ENCODE measurements around the gene IGHMBP2.
"Not testable (repeated sequence)": the region's sequence is repeated elsewhere in the genome, so short reads cannot be mapped to it uniquely, and the experiment has no call there.

DNA sequence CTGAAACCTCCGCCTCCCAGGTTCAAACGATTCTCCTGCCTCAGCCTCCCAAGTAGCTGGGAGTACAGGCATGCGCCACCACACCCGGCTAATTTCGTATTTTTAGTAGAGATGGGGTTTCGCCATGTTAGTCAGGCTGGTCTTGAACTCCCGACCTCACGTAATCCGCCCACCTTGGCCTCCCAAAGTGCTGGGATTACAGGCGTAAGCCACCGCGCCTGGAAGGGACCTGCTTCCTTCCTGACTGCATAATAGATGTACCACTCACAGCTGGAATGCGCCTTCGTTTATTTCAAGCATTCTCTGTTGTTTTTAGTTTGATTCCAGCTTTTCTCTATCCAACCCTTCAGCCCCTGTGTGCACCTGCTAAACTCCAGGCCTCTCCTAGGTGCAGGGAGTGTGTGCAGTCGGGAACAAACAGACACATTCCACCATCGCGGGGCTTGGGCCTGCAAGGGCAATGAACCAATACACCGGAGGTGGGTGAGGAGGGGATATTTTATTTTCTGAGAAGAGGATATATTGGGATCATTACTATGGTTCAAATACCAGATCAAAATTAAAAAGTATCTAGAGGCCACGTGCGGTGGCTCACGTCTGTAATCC is 47.2 kb upstream of the IGHMBP2 start:
- TF ChIP-seq, protein P1, sequence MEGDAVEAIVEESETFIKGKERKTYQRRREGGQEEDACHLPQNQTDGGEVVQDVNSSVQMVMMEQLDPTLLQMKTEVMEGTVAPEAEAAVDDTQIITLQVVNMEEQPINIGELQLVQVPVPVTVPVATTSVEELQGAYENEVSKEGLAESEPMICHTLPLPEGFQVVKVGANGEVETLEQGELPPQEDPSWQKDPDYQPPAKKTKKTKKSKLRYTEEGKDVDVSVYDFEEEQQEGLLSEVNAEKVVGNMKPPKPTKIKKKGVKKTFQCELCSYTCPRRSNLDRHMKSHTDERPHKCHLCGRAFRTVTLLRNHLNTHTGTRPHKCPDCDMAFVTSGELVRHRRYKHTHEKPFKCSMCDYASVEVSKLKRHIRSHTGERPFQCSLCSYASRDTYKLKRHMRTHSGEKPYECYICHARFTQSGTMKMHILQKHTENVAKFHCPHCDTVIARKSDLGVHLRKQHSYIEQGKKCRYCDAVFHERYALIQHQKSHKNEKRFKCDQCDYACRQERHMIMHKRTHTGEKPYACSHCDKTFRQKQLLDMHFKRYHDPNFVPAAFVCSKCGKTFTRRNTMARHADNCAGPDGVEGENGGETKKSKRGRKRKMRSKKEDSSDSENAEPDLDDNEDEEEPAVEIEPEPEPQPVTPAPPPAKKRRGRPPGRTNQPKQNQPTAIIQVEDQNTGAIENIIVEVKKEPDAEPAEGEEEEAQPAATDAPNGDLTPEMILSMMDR (conservative IDR thresholded peaks at IDR 0.05; ENCODE audit: low read depth, low read length), result not testable (repeated sequence)
- TF ChIP-seq EZH2 (IDR thresholded peaks at IDR 0.05; ENCODE audit: borderline replicate concordance, low read depth, low read length, poor library complexity, severe bottlenecking), result not testable (repeated sequence)
